ENCODE data around the gene CPE.

GRCh38 chr4:165364452-165365080 lies 14.2 kb upstream of the CPE start:
- no peak for TF ChIP-seq CTCF (IDR thresholded peaks at IDR 0.05)
- no peak for TF ChIP-seq POLR2A (IDR thresholded peaks at IDR 0.05)

Data from lower leg skin (tissue), 3 donors.